SK-N-SH treated with all-trans-retinoic acid at 6 μM for 48 hours (cell line): ENCODE results near the gene PARP11.

Experiments used
- ATAC-seq: fragments of 200-7000 bp; cut with Tn5 transposase; 3 replicates; pipeline ENCODE4 v1.9.1; 2020; ENCODE audit warnings: mild to moderate bottlenecking, moderate library complexity
- ARNTL ChIP-seq: fragments of 450-650 bp; formaldehyde crosslinking; IDR thresholded peaks from 2 replicates; pipeline ENCODE4 v1.5.0; 2020; ENCODE audit warnings: low read depth, mild to moderate bottlenecking, moderate library complexity, borderline replicate concordance
- BACH2 ChIP-seq: fragments of 250-450 bp; sonication (Bioruptor Pico); IDR thresholded peaks from 2 replicates; pipeline ENCODE4 v1.9.0; 2021; ENCODE audit warnings: mild to moderate bottlenecking, borderline replicate concordance
- CREB5 ChIP-seq: fragments of 250-450 bp; sonication (Bioruptor Pico); IDR thresholded peaks from 2 replicates; pipeline ENCODE4 v1.5.1; 2020; ENCODE audit warnings: low read depth, mild to moderate bottlenecking, moderate library complexity
- CSDC2 ChIP-seq: fragments of 250-450 bp; sonication (Bioruptor Pico); IDR thresholded peaks from 2 replicates; pipeline ENCODE4 v1.5.0; 2020; ENCODE audit warnings: mild to moderate bottlenecking, moderate library complexity
- CSRNP3 ChIP-seq: fragments of 250-450 bp; sonication (Bioruptor Pico); IDR thresholded peaks from 2 replicates; pipeline ENCODE4 v1.5.1; 2021; ENCODE audit warnings: mild to moderate bottlenecking, moderate library complexity
- ESRRG ChIP-seq: fragments of 250-450 bp; sonication (Bioruptor Pico); IDR thresholded peaks from 2 replicates; pipeline ENCODE4 v1.6.1; 2021; ENCODE audit warnings: mild to moderate bottlenecking
- GLIS3 ChIP-seq: fragments of 250-450 bp; sonication (Bioruptor Pico); IDR thresholded peaks from 2 replicates; pipeline ENCODE4 v1.5.0; 2020; ENCODE audit warnings: mild to moderate bottlenecking, moderate library complexity
- ISL1 ChIP-seq: fragments of 250-450 bp; sonication (Bioruptor Pico); IDR thresholded peaks from 2 replicates; pipeline ENCODE4 v2.1.2; 2022; ENCODE audit warnings: mild to moderate bottlenecking, moderate library complexity
- OSR1 ChIP-seq: fragments of 250-450 bp; sonication (Bioruptor Pico); IDR thresholded peaks from 2 replicates; pipeline ENCODE4 v1.8.0; 2022; ENCODE audit warnings: moderate library complexity, mild to moderate bottlenecking, inconsistent platforms
- PATZ1 ChIP-seq: fragments of 250-450 bp; sonication (Bioruptor Pico); IDR thresholded peaks from 2 replicates; pipeline ENCODE4 v1.8.0; 2020; ENCODE audit warnings: mild to moderate bottlenecking, moderate library complexity, borderline replicate concordance
- PPARA ChIP-seq: fragments of 250-450 bp; sonication (Bioruptor Pico); IDR thresholded peaks from 2 replicates; pipeline ENCODE4 v1.5.0; 2020; ENCODE audit warnings: mild to moderate bottlenecking, borderline replicate concordance
- RARB ChIP-seq: fragments of 250-450 bp; sonication (Bioruptor Pico); IDR thresholded peaks from 2 replicates; pipeline ENCODE4 v1.8.0; 2021; ENCODE audit warnings: mild to moderate bottlenecking, moderate library complexity
- SNAI2 ChIP-seq: fragments of 250-450 bp; sonication (Bioruptor Pico); IDR thresholded peaks from 2 replicates; pipeline ENCODE4 v1.5.0; 2020; ENCODE audit warnings: mild to moderate bottlenecking, moderate library complexity
- TCF4 ChIP-seq: fragments of 250-450 bp; sonication (Bioruptor Pico); IDR thresholded peaks from 2 replicates; pipeline ENCODE4 v1.8.0; 2021; ENCODE audit warnings: mild to moderate bottlenecking, moderate library complexity, borderline replicate concordance
- TOX ChIP-seq: fragments of 250-450 bp; sonication (Bioruptor Pico); IDR thresholded peaks from 2 replicates; pipeline ENCODE4 v1.8.0; 2021; ENCODE audit warnings: mild to moderate bottlenecking, moderate library complexity, borderline replicate concordance
- ZC3H10 ChIP-seq: fragments of 250-450 bp; sonication (Bioruptor Pico); IDR thresholded peaks from 2 replicates; pipeline ENCODE4 v1.5.1; 2021; ENCODE audit warnings: mild to moderate bottlenecking, moderate library complexity
- ZFP3 ChIP-seq: fragments of 250-450 bp; sonication (Bioruptor Pico); IDR thresholded peaks from 2 replicates; pipeline ENCODE4 v1.5.0; 2020; ENCODE audit warnings: mild to moderate bottlenecking, moderate library complexity
- ZFP30 ChIP-seq: fragments of 450-650 bp; formaldehyde crosslinking; IDR thresholded peaks from 2 replicates; pipeline ENCODE4 v1.5.0; 2022; ENCODE audit warnings: mild to moderate bottlenecking, moderate library complexity
- ZNF565 ChIP-seq: fragments of 450-650 bp; formaldehyde crosslinking; conservative IDR thresholded peaks from 2 replicates; pipeline ENCODE4 v1.5.0; 2020; ENCODE audit warnings: low read depth, mild to moderate bottlenecking, moderate library complexity
- ZNF70 ChIP-seq: fragments of 450-650 bp; formaldehyde crosslinking; IDR thresholded peaks from 2 replicates; pipeline ENCODE4 v1.5.0; 2020; ENCODE audit warnings: mild to moderate bottlenecking, moderate library complexity
- ZNF8 ChIP-seq: fragments of 450-650 bp; formaldehyde crosslinking; IDR thresholded peaks from 2 replicates; pipeline ENCODE4 v1.5.0; 2020; ENCODE audit warnings: mild to moderate bottlenecking, moderate library complexity
- TF ChIP-seq, protein P1 (sequence below): fragments of 250-450 bp; sonication (Bioruptor Pico); IDR thresholded peaks from 2 replicates; pipeline ENCODE4 v1.8.0; 2021; ENCODE audit warnings: low read depth, mild to moderate bottlenecking, moderate library complexity, borderline replicate concordance

Gene PARP11

DNA sequence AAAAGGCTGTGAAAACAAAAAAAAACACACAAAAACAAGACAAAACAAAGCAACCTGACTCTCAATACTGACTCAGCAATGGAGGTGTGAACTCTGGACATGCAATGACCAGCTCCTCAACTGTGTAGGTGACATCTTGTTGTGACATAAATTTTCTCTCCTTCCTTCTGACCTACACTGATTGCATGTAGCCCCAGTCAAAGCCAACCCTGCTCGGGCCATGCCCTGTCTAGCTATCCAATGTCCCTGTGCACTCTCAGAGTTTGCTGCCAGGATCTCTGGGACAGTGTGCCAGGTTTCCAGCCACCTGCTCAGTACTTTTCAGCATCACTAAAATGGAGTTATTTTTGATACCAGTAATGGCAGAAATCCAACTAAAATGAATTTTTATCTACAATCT is 101.3 kb downstream of the PARP11 start (continued):
- TF ChIP-seq OSR1 (no peak), CSDC2 (CRISPR knock-in tag) (no peak), PPARA (CRISPR knock-in tag) (no peak), RARB (CRISPR knock-in tag) (no peak), PATZ1 (CRISPR knock-in tag) (no peak), CREB5 (CRISPR knock-in tag) (no peak), BACH2 (no peak), ISL1 (CRISPR knock-in tag) (no peak), SNAI2 (no peak), ZFP30 (CRISPR knock-in tag) (no peak)

- TF ChIP-seq, protein P1, sequence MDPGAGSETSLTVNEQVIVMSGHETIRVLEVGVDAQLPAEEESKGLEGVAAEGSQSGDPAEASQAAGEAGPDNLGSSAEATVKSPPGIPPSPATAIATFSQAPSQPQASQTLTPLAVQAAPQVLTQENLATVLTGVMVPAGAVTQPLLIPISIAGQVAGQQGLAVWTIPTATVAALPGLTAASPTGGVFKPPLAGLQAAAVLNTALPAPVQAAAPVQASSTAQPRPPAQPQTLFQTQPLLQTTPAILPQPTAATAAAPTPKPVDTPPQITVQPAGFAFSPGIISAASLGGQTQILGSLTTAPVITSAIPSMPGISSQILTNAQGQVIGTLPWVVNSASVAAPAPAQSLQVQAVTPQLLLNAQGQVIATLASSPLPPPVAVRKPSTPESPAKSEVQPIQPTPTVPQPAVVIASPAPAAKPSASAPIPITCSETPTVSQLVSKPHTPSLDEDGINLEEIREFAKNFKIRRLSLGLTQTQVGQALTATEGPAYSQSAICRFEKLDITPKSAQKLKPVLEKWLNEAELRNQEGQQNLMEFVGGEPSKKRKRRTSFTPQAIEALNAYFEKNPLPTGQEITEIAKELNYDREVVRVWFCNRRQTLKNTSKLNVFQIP (CRISPR knock-in tag), result no peak
- TF ChIP-seq BACH2 (no peak), ZNF565 (CRISPR knock-in tag) (no peak), CSDC2 (CRISPR knock-in tag) (no peak), SNAI2 (no peak), ZNF8 (CRISPR knock-in tag) (no peak), ARNTL (CRISPR knock-in tag) (no peak), PPARA (CRISPR knock-in tag) (no peak), GLIS3 (CRISPR knock-in tag) (no peak), OSR1 (no peak), CREB5 (CRISPR knock-in tag) (no peak), ZC3H10 (CRISPR knock-in tag) (no peak), ZNF70 (CRISPR knock-in tag) (no peak), ZFP3 (CRISPR knock-in tag) (no peak), CSRNP3 (no peak), TOX (CRISPR knock-in tag) (no peak), ESRRG (CRISPR knock-in tag) (no peak), ZFP30 (CRISPR knock-in tag) (no peak)
- ATAC-seq, result no peak
Measured at GRCh38 chr12:3770891-3771290, 102.3 kb downstream of the PARP11 start.

GRCh38 chr12:3768911-3769447 is 104.2 kb downstream of the PARP11 start:
- no peak for ATAC-seq
- TF ChIP-seq ZNF70 (CRISPR knock-in tag) (no peak), TCF4 (CRISPR knock-in tag) (no peak), ZNF565 (CRISPR knock-in tag) (no peak)
